CD4-positive, CD25-positive, alpha-beta regulatory T cell (primary cell): ENCODE results near the gene KCNT1. TPM values are rescaled to one million over a fixed set of nuclear protein-coding genes. Genes with fewer than 3 reads are reported as not detected.

ENCODE experiments used
- ATAC-seq, 2 donors: fragments of 150-1000 bp; cut with Tn5 transposase; one replicate each; pipeline ENCODE4 v1.10.0; 2021; ENCODE audit warnings: low read depth in 2 of 2, moderate number of reproducible peaks in 2 of 2, moderate library complexity in 1 of 2
- DNase-seq, 3 donors: peaks; one replicate each; pipeline versions ENCODE4 v3.0.0 to v3.0.0-alpha.2; 2012 to 2022; ENCODE audit warnings: mixed read lengths in 1 of 3
- H3K27ac ChIP-seq: one replicate; pipeline ENCODE4 v1.7.0; 2013; ENCODE audit warnings: mild to moderate bottlenecking, low read length; ENCODE audit not compliant: insufficient read depth, poor library complexity, severe bottlenecking
- H3K27me3 ChIP-seq: one replicate; pipeline ENCODE4 v1.7.0; 2013; ENCODE audit warnings: low read length; ENCODE audit not compliant: control insufficient read depth, insufficient read depth
- H3K36me3 ChIP-seq: one replicate; pipeline ENCODE4 v1.7.0; 2013; ENCODE audit warnings: mild to moderate bottlenecking, low read length, moderate library complexity; ENCODE audit not compliant: control insufficient read depth, insufficient read depth
- H3K4me1 ChIP-seq: 2 replicates; pipeline ENCODE4 v1.7.0; 2013; ENCODE audit warnings: mild to moderate bottlenecking, low read length; ENCODE audit not compliant: insufficient read depth, control insufficient read depth, poor library complexity, severe bottlenecking
- H3K4me3 ChIP-seq: one replicate; pipeline ENCODE4 v1.7.0; 2013; ENCODE audit warnings: low read depth, mild to moderate bottlenecking, low read length, moderate library complexity
- H3K9me3 ChIP-seq, 2 experiments: 1 replicate in 1 of 2; 2 replicates in 1 of 2; pipeline ENCODE4 v1.7.0; 2013; ENCODE audit warnings: low read length in 2 of 2, mild to moderate bottlenecking in 1 of 2, moderate library complexity in 1 of 2; ENCODE audit not compliant: control insufficient read depth in 2 of 2
- H3K27ac Mint-ChIP-seq, 3 donors: one replicate each; pipeline ENCODE4 v1.8.0; 2020 to 2022; ENCODE audit warnings: mild to moderate bottlenecking in 3 of 3, mixed read lengths in 3 of 3, moderate library complexity in 2 of 3
- H3K27me3 Mint-ChIP-seq: one replicate; pipeline ENCODE4 v1.8.0; 2022; ENCODE audit warnings: mild to moderate bottlenecking, mixed read lengths
- H3K36me3 Mint-ChIP-seq: one replicate; pipeline ENCODE4 v1.8.0; 2020; ENCODE audit warnings: mixed read lengths
- H3K4me1 Mint-ChIP-seq, 4 donors: one replicate each; pipeline ENCODE4 v1.8.0; 2020 to 2022; ENCODE audit warnings: mixed read lengths in 4 of 4, mild to moderate bottlenecking in 1 of 4
- H3K4me3 Mint-ChIP-seq, 4 donors: one replicate each; pipeline ENCODE4 v1.8.0; 2020 to 2022; ENCODE audit warnings: mild to moderate bottlenecking in 4 of 4, mixed read lengths in 4 of 4, moderate library complexity in 3 of 4
- H3K9me3 Mint-ChIP-seq, 7 donors: one replicate each; pipeline ENCODE4 v1.8.0; 2020 to 2022; ENCODE audit warnings: mixed read lengths in 7 of 7, mild to moderate bottlenecking in 3 of 7, moderate library complexity in 2 of 7
- polyA plus RNA-seq, 4 donors: library from polyadenylated mRNA; unstranded; fragments of 300-500 nt; fragmentation: Illumina TruSeq; gene quantifications; one replicate each; pipeline ENCODE4 v1.2.3, GENCODE V29; 2021
- total RNA-seq: library from RNA; stranded (reverse); gene quantifications from one replicate; pipeline ENCODE4 v1.2.3, GENCODE V29; 2022

KCNT1 gene
- total and polyA plus RNA-seq, 5 donors from 2014 or later, result not detected

- Histone ChIP-seq H3K27ac (no peak overlapping the region), H3K9me3 (no peaks in the 10 kb centered on the region), H3K36me3 (peaks cover 88% of the 10 kb centered on the region), H3K4me3 (no peak overlapping the region), H3K4me1 (no peaks in the 10 kb centered on the region), H3K27me3 (no peaks in the 10 kb centered on the region)
- H3K27ac Mint-ChIP-seq, result no peak overlapping the region
- H3K9me3 Mint-ChIP-seq, result no peaks in the 10 kb centered on the region
- no peak overlapping the region for H3K4me3 Mint-ChIP-seq
- peaks cover 0 to 1% (median 0%) of the 10 kb centered on the region in 4 donors for H3K4me1 Mint-ChIP-seq
- H3K27me3 Mint-ChIP-seq, result no peaks in the 10 kb centered on the region
- DNase-seq, result no peak
- peaks cover 49% of the 10 kb centered on the region for H3K36me3 Mint-ChIP-seq
- no peak for ATAC-seq
Measured at GRCh38 chr9:135816651-135816970, 114.6 kb downstream of the KCNT1 start.

DNA sequence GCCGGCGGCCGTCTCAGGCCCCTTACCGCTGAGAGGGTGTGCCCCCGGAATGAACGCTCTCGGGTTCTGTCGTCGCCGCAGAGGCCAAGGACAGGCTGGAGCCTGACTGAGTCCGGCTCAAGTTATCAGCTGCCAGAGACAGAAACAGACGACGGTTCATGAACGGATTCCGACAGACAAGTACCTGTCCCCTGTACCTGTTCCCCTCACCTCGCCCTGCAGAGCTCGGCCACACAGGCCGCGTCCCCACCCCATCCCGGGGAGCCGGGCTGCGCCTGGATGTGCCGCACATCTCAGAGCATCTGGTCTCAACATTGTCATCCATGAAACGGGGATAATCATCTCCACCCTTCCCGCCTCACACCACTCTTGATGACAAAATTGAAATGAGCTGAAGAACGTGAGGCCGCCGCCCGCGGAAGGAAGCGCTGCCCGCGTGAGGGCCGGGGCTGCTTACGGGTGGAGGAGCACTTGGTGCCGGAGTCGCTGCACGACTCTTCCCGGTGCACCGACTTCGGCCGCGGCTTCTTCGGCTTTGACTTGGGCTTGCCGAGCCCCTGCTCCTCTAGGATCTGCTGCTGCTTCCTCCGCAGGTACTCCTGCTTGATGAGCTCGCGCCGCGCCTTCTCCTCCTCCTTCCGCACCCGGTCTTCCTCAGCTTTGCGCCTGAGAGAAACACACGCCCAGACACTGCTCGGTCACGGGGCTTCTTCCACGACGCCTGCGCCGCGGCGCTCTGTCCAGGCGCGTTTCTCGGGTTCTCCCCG lies 116.1 kb downstream of the KCNT1 start:
- no peaks in the 10 kb centered on the region for H3K9me3 ChIP-seq
- H3K4me1 ChIP-seq, result no peaks in the 10 kb centered on the region
- H3K4me1 Mint-ChIP-seq, result peaks cover 0 to 1% (median 0%) of the 10 kb centered on the region in 4 donors
- no peak overlapping the region for H3K27ac Mint-ChIP-seq
- H3K4me3 ChIP-seq, result no peak overlapping the region
- no peak overlapping the region for H3K4me3 Mint-ChIP-seq
- H3K27ac ChIP-seq, result no peak overlapping the region
- H3K27me3 ChIP-seq, result no peaks in the 10 kb centered on the region
- no peak for DNase-seq
- ATAC-seq, result no peak
- H3K36me3 ChIP-seq, result peaks cover 90% of the 10 kb centered on the region
- H3K27me3 Mint-ChIP-seq, result no peaks in the 10 kb centered on the region
- peaks cover 52% of the 10 kb centered on the region for H3K36me3 Mint-ChIP-seq
- no peaks in the 10 kb centered on the region for H3K9me3 Mint-ChIP-seq

GRCh38 chr9:135818718-135819475 lies 116.9 kb downstream of the KCNT1 start:
- H3K4me1 Mint-ChIP-seq, result peaks cover 0 to 1% (median 0%) of the 10 kb centered on the region in 4 donors
- no peaks in the 10 kb centered on the region for H3K27me3 Mint-ChIP-seq
- peak overlapping the region in 1 of 4 donors; percentile 21 for H3K4me3 Mint-ChIP-seq
- ATAC-seq (no peak), DNase-seq (no peak)
- no peak overlapping the region for H3K27ac Mint-ChIP-seq
- Histone ChIP-seq H3K4me3 (no peak overlapping the region), H3K9me3 (no peaks in the 10 kb centered on the region), H3K4me1 (no peaks in the 10 kb centered on the region), H3K27me3 (no peaks in the 10 kb centered on the region), H3K36me3 (peaks cover 90% of the 10 kb centered on the region), H3K27ac (no peak overlapping the region)
- H3K9me3 Mint-ChIP-seq, result no peaks in the 10 kb centered on the region
- H3K36me3 Mint-ChIP-seq, result peaks cover 54% of the 10 kb centered on the region

GRCh38 chr9:135819905-135820304 lies 117.9 kb downstream of the KCNT1 start:
- H3K9me3 ChIP-seq, result no peaks in the 10 kb centered on the region
- H3K4me1 Mint-ChIP-seq, result peaks cover 0 to 1% (median under 1%) of the 10 kb centered on the region in 4 donors
- H3K27ac Mint-ChIP-seq, result no peak overlapping the region
- ATAC-seq (no peak), DNase-seq (no peak)
- no peaks in the 10 kb centered on the region for H3K27me3 Mint-ChIP-seq
- no peaks in the 10 kb centered on the region for H3K27me3 ChIP-seq
- no peak overlapping the region for H3K4me3 Mint-ChIP-seq
- H3K36me3 Mint-ChIP-seq, result peaks cover 51% of the 10 kb centered on the region
- H3K36me3 ChIP-seq, result peaks cover 85% of the 10 kb centered on the region
- H3K4me1 ChIP-seq, result no peaks in the 10 kb centered on the region
- H3K9me3 Mint-ChIP-seq, result no peaks in the 10 kb centered on the region
- H3K4me3 ChIP-seq, result no peak overlapping the region
- no peak overlapping the region for H3K27ac ChIP-seq

DNA sequence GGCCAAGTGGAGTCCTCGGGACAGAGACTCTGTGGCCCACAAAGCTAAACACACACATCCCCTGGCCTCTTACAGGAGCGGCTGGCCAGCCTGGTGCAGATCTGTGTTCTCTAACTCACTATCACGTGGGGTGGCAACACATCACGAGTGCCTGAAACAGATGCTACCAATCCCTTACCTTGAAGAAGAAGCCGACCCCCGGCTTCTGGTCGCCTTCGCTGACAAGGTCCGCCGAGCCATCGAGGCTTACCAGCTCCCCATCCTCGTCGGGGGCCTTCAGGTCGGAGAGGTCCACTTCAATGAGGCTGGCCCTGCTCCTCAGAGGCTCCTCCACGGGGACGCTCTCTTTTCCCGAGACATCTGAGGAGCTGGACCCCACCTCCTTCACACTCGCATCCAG lies 118.7 kb downstream of the KCNT1 start:
- peaks cover 79% of the 10 kb centered on the region for H3K36me3 ChIP-seq
- no peak overlapping the region for H3K27ac ChIP-seq
- no peaks in the 10 kb centered on the region for H3K9me3 ChIP-seq
- H3K9me3 Mint-ChIP-seq, result no peaks in the 10 kb centered on the region
- no peak overlapping the region for H3K4me3 Mint-ChIP-seq
- peaks cover 50% of the 10 kb centered on the region for H3K36me3 Mint-ChIP-seq
- ATAC-seq (no peak), DNase-seq (no peak)
- no peaks in the 10 kb centered on the region for H3K27me3 Mint-ChIP-seq
- peaks cover 0 to 4% (median 2%) of the 10 kb centered on the region in 4 donors for H3K4me1 Mint-ChIP-seq
- H3K27me3 ChIP-seq, result no peaks in the 10 kb centered on the region
- H3K27ac Mint-ChIP-seq, result no peak overlapping the region
- H3K4me1 ChIP-seq, result no peaks in the 10 kb centered on the region
- H3K4me3 ChIP-seq, result no peak overlapping the region

GRCh38 chr9:135821116-135821515 lies 119.1 kb downstream of the KCNT1 start:
- no peak overlapping the region for H3K4me3 Mint-ChIP-seq
- no peak overlapping the region for H3K27ac Mint-ChIP-seq
- Histone ChIP-seq H3K36me3 (peaks cover 79% of the 10 kb centered on the region), H3K27ac (no peak overlapping the region), H3K4me1 (no peaks in the 10 kb centered on the region), H3K9me3 (no peaks in the 10 kb centered on the region), H3K27me3 (no peaks in the 10 kb centered on the region), H3K4me3 (no peak overlapping the region)
- ATAC-seq (no peak), DNase-seq (no peak)
- H3K27me3 Mint-ChIP-seq, result no peaks in the 10 kb centered on the region
- peaks cover 0 to 5% (median 2%) of the 10 kb centered on the region in 4 donors for H3K4me1 Mint-ChIP-seq
- no peaks in the 10 kb centered on the region for H3K9me3 Mint-ChIP-seq
- H3K36me3 Mint-ChIP-seq, result peaks cover 50% of the 10 kb centered on the region

- Histone ChIP-seq H3K4me3 (no peak overlapping the region), H3K27me3 (no peaks in the 10 kb centered on the region), H3K9me3 (no peaks in the 10 kb centered on the region), H3K27ac (no peak overlapping the region), H3K4me1 (no peaks in the 10 kb centered on the region), H3K36me3 (peaks cover 72% of the 10 kb centered on the region)
- Mint-ChIP-seq H3K4me3 (no peak overlapping the region), H3K4me1 (peaks cover 0 to 5% (median 4%) of the 10 kb centered on the region in 4 donors), H3K9me3 (no peaks in the 10 kb centered on the region), H3K27me3 (no peaks in the 10 kb centered on the region), H3K27ac (no peak overlapping the region), H3K36me3 (peaks cover 46% of the 10 kb centered on the region)
- DNase-seq (no peak), ATAC-seq (no peak)
Measured at GRCh38 chr9:135821733-135822373, 119.9 kb downstream of the KCNT1 start.
